GM21619 (cell line): ENCODE data around the gene C13orf46.
"Not testable (repeated sequence)": the region's sequence is repeated elsewhere in the genome, so short reads cannot be mapped to it uniquely, and the experiment has no call there.

ENCODE experiments used
- ATAC-seq: cut with Tn5 transposase; IDR thresholded peaks from one replicate; pipeline ENCODE4 v1.9.1; 2021; ENCODE audit not compliant: unreplicated experiment

The C13orf46 gene

DNA sequence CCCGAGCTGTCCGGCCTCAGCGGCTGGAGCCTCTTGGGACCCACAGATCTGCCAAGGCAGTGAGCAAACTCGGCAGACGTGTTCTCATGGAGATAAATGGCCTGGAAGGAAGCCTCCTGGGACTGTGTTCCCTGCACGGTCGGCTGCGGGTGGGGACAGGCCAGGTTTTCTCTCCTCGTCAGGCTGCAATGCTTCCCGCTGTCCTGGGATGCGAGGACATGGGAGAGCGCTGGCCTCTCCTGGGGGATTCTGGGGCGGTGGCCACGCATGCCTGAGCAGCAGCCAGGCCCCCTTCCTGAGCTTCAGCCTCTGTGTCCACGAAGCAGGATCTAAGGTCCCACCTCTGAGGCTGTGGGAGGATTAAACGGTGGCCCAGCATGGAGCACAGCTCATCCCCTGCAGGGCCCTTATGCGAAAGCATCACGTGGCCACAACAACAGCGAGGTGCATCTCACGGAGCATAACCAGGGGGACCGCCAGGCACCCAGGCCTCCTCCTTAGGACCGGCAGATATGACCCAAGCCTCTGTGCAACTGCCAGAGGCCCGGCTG is 21.2 kb upstream of the C13orf46 start:
- no peak for ATAC-seq

DNA sequence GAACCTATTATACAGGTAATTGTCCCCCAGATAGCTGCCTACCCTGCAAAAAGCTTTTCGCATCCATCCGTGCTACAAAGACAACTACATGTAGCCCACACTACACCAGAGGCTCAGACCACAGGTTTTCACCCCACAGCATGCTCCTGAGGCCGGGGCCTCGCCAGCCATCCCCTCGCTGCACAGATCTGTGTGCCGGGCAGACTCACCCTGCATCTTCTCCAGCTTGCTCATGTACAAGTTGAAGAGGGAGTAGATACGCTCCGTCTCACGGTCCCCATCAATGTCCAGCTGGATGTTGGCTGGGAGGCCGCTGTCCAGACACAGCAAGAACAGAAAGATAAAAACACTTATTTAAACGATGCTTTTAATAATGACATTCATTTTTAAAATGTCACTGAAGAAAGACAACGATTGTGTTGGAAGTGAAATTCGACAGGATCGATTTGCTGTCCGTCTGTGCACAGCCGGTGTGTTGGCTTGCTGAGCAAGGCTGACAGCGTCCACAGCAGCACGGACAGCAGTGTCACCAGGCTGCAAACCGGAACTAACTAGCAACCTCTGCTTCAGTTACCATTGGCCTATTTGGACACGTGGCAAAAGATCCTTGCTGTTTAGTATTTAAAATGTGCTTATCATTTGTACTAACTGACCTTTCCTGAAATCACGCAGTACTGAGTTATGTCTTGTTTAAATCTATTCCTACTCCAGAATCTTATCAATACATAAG is 18.6 kb upstream of the C13orf46 start:
- no peak for ATAC-seq

DNA sequence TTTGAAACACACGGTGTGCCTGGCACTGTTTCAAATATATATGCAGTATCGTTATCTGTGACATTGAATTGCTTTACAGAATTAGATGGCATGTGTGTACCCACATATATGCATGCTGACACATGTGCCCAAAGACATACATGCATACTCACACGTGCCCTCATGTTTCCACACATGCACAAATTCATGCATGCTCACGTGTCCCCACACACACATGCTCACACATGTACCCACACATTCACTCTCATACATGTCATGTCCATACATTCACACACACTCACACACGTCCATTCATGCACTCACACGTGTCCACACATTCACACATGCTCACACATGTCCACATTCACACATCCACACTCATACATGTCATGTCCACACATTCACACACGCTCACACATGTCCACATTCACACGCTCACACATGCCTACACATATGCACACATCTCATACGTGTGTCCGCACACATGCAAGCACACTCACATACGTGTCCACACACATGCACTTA is 17.9 kb upstream of the C13orf46 start:
- ATAC-seq = no peak

DNA sequence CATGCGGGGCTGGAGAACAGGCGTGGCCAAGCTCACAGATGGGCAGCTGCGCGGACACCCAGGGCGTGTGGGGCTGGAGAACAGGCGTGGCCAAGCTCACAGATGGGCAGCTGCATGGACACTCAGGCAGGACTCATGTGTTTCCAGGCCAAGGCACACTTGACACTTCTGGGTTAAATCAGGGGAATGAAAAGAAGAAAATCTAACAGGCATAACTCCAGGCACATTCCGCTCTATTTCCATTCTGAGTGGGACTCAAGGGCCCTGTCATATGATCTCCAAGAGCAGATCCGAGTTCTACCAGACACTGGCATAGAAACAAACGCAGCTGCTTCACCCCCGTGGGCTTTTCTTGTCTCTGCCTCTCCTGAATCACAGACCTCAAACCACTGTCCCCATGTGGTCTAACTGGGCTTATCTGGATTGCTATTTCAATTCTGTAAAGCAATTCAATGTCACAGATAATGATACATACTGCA is 17.4 kb upstream of the C13orf46 start:
- ATAC-seq = no peak

DNA sequence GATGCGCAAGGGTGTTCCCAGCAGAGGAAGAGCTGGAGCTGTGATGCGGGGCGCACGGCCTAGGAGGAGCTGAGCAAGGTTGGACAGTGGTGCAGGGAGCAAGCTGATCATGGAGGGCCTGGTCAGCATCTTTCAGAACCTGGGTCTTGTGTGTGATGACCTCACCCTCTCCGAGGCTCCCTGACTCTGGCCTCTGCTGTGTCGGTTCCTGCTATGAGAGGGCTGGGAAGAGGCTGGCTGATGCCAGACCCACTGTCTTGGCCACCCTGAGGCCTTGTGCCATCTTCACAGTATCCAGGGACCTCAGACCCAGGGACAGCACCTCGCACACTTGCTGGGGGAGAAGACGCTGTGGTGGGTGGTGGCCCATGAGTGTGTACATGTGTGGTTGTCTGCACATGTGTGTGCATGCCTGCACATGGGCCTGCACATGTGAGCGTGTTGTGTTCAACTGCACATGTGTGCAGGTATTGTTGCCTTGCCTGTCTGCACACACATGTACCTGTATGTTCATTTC is 16.5 kb upstream of the C13orf46 start:
- ATAC-seq = no peak

DNA sequence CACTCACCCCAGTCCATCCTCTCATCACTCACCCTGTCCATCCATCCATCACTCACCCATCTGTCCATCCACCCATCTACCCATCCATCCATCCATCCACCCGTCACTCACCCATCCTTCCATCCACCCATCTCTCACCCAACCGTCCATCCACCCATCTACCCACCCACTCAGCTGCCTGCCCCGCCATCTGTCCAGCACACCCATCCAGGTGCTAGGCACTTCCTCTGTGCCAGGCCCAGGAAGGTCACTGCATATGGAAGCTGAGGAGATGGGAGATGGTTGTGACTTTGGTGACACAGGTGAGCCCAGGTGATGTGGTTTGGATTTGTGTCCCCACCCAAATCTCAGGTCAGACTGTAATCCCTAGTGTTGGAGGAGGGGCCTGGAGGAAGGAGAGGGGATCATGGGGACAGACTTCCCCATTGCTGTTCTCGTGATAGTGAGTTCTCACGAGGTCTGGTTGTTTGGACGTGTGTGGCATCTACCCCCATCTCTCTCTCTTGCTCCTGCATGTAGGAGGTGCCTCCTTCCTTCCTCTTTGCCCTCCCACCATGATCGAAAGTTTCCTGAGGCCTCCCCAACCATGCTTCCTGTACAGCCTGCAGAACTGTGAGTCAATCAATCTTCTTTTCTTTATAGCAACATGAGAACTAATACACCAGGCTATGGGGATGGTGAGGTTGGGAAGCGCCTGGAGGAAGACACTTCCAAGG is 15.9 kb upstream of the C13orf46 start:
- ATAC-seq = no peak

DNA sequence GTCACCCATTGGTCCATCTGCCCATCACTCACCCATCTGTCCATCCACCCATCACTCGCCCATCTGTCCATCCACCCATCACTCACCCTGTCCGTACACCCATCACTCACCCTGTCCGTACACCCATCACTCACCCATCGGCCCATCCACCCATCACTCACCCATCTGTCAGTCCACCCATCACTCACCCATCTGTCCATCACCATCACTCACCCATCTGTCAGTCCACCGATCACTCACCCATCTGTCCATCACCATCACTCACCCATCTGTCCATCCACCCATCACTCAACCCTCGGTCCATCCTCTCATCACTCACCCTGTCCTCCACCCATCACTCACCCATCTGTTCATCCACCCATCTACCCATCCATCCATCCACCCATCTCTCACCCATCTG is 15.0 kb upstream of the C13orf46 start:
- not testable (repeated sequence) for ATAC-seq

DNA sequence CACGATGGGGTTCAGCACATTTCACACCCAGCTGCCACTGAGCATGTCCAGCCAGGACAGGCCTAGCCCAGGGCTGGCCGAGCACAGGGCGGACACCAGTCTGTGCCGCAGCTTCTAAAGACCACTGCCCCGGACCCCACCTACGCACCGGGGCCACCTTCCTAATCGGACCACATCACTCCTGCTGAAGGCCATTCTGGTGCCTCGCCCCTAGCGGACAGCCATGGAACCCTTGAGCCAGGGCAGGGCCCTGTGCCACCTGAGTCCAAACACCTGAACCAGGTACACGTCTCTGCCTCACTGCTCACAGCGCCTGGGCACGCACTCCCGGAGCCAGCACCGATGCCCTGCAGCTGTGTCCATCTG is 8.4 kb upstream of the C13orf46 start:
- ATAC-seq = no peak

DNA sequence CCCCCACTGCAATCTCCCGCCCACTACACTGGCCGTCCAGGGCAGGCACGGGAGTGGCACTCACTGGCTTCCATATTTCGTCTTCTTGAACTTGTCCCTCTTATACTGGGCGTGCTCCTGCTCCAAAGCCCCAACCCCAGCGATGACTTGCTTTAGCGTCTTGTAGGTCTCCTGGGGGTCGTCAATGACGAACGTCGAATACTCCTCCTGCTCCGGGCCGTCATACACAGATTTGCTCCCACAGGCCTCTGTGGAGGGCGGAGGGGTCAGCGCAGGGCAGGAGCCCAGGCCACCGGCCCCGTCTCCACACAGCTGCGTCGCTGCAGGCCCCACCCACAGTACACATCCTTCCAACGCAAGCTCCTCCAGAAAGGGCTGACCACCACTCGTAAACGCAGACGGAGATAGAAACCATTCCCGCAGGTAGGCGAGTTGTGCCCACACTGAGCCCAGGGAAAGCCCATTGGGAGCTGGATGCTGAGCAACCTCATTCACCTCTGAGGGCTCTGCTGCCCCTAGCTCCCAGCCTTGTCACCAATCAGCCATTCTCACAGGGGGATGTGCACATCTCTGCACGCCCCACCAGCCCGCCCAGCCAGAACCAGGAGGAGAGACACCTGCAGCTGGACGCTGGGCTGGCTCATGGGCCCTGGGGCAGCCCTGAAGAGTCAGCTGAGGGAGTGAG is 7.9 kb upstream of the C13orf46 start:
- ATAC-seq = no peak

DNA sequence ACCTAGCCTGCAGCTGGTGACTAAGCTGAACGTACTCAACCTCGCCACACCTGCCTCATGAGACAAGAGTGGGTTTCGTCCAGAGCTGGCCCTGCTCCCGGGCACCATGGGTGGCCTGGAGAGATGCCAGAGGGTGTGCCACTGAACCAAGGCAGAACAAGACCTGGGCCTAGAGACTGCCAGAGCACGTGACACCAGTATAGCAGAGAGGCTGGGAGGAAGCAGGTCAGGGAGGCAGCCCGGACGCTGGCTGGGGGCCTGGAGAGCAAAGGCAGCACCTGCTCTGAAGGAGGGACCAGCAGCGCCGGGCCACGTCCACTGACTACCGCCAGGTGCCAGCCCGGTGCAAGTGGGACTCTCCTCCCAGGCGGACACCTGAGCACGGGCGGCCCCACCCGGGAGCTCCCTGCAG is 7.3 kb upstream of the C13orf46 start:
- ATAC-seq = no peak

DNA sequence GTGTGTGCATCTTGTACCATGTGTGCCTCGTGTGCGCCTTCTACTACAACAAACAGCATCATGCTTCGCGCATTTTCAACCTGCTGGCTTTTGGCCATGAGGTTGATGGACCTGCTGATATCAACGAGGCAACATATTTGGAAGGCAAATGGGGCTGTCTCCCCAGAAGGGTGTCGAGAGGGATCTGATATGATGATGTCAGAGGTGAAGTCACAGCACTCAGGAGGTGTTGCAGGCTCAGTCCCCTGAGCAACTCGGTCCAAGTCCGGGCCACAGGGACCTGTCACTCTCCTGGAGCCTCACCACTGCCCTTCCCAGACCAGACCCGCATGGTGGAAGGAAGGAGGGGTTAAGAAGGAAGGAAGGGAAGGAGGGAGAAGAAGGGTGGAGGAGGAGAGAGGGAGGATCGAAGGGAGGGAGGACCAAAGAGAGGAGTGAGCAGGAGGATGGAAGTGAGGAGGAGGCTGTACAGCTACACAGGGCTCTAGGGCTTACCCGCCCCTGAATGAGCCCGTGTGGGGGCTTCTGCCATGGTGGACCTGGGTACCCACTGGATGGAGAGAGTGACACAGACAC is 6.7 kb upstream of the C13orf46 start:
- ATAC-seq = no peak

DNA sequence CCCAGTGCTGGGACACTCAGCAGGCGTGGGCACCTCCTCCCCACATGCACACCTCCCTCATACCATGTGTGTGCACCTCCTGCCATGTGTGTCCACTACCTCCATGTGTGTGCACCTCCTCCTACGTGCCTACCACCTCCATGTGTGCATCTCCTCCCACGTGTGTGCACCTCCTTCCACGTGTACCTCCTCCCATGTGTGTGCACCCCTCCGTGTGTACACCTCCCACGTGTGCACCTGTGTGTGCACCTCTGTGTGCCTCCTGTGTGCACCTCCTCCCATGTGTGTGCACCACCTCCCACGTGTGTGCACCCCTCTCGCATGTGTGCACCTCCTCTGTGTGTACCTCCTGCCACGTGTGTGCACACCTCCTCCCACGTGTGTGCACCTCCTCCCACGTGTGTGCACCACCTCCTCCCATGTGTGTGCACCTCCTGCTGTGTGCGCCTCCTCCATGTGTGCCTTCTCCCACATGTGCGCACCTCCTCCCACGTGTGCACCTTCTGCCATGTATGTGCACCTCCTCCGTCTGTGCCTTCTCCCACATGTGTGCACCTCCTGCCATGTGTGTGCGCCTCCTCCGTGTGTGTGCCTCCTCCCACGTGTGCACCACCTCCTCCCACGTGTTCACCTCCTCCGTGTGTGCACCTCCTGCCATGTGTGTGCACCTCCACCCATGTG is 6.1 kb upstream of the C13orf46 start:
- no peak for ATAC-seq

DNA sequence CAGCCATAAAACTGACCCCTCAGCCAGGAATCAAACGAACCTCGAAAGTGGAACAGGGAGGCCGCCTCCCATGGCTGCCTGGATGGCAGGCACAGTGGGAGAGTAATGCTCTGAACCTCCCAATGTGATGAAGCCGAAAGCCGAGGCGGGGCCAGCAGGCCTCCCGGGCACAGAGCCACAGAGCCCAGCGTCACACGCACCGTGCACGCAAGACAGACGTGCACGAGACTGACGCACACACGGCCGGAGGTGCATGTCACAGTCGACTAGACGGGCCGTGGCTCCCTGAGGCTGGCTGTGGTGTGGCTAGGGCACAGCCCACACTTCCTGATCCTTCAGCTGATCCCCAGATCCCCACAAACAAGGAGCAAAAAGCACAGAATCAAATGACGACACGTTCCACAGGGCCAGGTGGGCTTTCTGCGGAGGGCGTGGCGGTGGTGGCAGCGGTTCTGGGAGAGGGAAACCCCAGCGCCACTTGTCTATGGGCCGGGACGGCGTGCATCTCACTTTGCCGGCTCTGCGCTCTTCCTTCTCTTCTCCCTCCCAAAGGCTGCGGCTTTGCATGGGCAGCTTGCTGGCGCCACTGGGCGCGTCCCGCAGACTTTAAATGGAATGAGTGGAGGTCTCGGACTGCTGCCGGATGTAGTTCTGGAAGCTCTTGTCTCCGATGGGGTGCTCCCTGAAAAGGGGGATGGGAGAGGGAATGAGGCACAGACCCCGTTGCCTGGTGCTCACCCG is 5.0 kb upstream of the C13orf46 start:
- no peak for ATAC-seq

DNA sequence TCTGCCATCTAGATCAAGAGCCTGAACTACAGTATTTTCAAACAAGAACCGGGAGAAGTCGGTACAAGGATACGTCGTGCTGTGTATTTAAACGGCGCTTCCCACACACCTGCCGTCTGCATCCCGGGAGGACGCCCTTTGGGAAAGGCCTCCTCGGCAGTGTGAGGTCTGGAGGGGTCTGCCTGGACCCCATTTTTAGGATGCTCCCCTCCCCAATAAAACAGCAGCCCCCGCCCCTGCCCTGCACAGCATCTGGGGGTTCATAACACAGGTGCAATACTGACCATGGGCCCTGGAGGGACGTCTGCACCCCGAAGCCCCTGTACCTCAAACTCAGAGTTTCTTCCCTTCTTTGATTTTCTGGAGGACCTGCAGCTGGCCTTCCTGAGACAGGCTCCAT is 4.1 kb upstream of the C13orf46 start:
- no peak for ATAC-seq

DNA sequence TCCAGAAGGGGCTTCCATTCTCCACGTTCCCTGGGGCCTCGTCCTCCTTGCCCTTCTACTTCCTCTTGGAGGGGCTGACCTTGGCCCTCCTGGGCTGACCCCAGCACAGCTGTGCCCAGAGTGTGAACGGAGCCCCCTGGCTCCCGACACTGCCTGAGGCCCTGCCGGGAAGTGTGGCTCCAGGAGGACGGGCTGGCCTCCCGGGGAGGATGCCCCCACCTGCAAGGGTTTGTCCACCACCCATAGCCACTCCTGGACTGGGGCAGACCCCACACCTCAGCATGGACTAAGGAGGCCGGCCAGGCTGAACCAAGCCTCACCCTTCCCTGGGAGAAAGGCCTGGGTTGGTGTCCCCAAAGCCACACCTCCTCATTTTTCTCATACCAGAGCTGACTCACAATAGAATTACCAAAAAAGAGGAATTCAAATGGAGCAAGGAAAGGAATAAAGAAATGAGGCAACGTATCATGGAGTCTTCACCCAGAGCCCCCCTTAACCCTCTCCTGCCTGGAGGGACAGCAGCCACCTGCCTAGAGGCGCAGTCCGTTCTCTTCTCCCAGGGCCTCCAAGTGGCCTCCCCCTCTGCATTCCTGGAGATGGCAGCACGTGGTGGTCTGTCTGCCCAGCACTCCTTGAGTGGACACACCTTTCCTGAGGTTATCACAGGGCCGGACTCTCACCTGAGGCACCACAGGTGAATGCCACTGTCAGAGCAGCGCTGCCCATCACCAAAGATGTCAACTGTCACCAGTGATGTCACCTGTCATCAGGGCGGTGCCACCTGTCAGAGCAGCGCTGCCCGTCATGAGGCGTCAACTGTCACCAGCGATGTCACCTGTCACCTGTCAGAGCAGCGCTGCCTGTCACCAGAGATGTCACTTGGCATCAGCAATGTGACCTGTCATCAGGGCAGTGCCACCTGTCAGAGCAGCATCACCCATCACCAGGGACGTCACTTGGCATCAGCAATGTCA is 3.1 kb upstream of the C13orf46 start:
- ATAC-seq = no peak

DNA sequence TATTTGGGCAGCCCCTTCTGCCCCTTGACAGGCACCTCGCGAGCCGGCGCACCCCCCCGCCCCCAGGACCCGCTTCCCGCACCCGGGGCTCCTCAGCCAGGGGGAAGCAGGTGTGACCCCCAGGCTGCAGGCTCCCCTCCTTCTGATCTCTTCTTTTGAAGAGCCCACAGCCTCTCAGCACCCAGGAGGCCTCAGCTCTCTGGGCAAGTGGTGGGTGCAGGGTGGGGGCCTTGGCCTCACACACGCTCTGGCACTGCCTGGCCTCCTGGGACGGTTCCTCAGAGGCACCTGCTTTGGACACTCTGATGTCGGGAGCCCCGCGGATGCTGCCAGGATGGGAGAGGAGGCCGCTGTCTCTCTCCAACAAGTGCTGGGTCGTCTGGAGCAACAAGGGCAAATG is 1.5 kb upstream of the C13orf46 start:
- ATAC-seq = no peak

DNA sequence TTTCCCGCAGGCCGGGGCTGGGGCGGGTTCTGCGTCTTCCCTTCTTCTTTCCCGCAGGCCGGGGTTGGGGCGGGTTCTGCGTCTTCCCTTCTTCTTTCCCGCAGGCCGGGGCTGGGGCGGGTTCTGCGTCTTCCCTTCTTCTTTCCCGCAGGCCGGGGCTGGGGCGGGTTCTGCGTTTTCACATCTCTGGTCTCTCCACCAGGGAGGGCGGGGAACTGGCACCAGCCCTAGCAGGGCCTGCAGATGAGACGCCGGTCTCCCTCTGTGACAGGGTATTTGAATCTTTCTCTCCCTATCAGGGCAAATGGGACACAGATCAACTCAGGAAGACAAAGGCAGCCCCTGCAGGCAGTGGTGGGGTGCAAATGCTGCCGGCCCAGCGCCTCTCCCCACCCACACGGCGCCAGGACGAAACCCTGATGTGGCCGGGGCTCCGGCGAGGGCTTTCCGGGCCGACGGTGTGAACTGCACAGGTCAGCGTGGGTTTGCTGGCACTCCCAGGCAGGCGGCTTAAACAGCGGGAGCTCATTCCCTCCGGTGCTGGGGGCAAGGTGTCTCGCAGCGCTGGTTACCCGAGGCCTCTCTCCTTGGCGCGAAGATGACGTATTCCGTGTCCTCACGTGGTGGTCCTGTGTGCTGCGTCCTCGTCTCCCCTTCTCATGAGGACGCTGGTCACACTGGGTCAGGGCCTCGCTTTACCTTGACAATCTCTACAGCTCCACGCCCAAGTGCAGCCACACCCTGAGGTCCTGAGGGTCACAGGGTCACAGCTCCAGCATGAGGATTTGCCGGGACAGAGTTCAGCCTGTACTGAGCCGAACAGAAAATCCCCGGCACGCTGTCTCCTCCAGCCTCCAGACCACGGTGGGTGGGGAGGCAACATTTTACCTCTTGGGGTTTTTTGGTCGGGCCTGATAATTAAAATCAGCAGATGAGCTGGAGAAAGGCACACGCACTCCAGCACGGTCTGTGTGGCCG is 717 bp upstream of the C13orf46 start:
- no peak for ATAC-seq
